ENCODE measurements around the gene VPS8.

The VPS8 gene

DNA sequence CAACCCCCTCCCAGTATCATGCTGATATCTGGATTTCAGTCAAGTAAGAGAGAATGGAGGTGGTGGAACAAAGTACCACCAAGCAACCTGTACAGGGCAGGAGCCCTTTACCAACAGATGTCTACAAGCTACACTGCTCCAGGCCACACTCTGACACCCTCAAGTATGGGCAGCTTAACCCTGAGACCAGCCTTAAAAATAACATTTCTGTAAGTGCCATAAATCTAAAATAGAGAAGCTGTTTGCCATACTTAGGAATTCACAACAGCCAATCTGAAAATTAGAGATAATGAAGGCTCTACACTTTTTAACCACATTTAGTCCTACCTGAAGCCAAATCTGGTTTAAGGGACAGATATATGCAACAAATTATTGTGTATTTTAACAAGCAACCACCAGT is 281.1 kb downstream of the VPS8 start:
- no peak overlapping the region for H3K4me3 ChIP-seq (ENCODE audit: low read length)
- no peak for DNase-seq (ENCODE audit: low read depth)
- TF ChIP-seq, protein P1, sequence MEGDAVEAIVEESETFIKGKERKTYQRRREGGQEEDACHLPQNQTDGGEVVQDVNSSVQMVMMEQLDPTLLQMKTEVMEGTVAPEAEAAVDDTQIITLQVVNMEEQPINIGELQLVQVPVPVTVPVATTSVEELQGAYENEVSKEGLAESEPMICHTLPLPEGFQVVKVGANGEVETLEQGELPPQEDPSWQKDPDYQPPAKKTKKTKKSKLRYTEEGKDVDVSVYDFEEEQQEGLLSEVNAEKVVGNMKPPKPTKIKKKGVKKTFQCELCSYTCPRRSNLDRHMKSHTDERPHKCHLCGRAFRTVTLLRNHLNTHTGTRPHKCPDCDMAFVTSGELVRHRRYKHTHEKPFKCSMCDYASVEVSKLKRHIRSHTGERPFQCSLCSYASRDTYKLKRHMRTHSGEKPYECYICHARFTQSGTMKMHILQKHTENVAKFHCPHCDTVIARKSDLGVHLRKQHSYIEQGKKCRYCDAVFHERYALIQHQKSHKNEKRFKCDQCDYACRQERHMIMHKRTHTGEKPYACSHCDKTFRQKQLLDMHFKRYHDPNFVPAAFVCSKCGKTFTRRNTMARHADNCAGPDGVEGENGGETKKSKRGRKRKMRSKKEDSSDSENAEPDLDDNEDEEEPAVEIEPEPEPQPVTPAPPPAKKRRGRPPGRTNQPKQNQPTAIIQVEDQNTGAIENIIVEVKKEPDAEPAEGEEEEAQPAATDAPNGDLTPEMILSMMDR (conservative IDR thresholded peaks at IDR 0.05; ENCODE audit: low read depth, low read length): no peak

DNA sequence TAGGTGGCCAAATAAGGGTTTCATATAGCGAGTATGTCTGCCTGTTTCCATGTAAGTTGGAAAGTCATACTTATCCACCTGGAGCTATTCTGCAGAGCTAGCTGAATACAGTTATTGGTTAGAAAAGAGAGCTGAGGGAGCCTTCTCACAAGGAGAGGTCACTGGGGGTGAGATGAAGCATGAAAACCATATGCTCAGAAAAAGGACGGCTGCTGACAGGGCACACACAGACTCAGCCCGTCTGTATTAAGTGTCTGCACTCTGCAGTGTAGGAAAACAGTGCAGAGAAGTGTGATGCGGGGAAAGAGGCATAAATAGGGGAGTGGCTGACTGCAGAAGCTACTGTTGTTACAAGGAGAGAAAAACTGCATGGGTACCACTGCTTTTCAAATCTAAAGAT is 282.7 kb downstream of the VPS8 start:
- no peak for DNase-seq (ENCODE audit: low read depth)
- no peak overlapping the region for H3K4me3 ChIP-seq (ENCODE audit: low read length)
- TF ChIP-seq, protein P1 (conservative IDR thresholded peaks at IDR 0.05; ENCODE audit: low read depth, low read length): no peak

Measured in retinal pigment epithelial cell (primary cell).